C4-2B (cell line): ENCODE data around the gene NLRP7.

Experiments used
- ZFX ChIP-seq: fragments of 450-650 bp; IDR thresholded peaks from 2 replicates; pipeline ENCODE4 v1.6.1; 2017
- TF ChIP-seq, protein P1 (sequence below): fragments of 450-650 bp; conservative IDR thresholded peaks from 2 replicates; pipeline ENCODE4 v1.5.1; 2017; ENCODE audit warnings: mild to moderate bottlenecking

GRCh38 chr19:54995561-54995960, 48.2 kb upstream of the NLRP7 start:
- TF ChIP-seq, protein P1, sequence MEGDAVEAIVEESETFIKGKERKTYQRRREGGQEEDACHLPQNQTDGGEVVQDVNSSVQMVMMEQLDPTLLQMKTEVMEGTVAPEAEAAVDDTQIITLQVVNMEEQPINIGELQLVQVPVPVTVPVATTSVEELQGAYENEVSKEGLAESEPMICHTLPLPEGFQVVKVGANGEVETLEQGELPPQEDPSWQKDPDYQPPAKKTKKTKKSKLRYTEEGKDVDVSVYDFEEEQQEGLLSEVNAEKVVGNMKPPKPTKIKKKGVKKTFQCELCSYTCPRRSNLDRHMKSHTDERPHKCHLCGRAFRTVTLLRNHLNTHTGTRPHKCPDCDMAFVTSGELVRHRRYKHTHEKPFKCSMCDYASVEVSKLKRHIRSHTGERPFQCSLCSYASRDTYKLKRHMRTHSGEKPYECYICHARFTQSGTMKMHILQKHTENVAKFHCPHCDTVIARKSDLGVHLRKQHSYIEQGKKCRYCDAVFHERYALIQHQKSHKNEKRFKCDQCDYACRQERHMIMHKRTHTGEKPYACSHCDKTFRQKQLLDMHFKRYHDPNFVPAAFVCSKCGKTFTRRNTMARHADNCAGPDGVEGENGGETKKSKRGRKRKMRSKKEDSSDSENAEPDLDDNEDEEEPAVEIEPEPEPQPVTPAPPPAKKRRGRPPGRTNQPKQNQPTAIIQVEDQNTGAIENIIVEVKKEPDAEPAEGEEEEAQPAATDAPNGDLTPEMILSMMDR, result no peak
- TF ChIP-seq ZFX, result no peak
